ENCODE data around the gene MIOX. TPM values are rescaled to one million over a fixed set of nuclear protein-coding genes. Genes with fewer than 3 reads are reported as not detected.

Gene MIOX
- total RNA-seq, 1 experiment from 2014 or later = not detected

DNA sequence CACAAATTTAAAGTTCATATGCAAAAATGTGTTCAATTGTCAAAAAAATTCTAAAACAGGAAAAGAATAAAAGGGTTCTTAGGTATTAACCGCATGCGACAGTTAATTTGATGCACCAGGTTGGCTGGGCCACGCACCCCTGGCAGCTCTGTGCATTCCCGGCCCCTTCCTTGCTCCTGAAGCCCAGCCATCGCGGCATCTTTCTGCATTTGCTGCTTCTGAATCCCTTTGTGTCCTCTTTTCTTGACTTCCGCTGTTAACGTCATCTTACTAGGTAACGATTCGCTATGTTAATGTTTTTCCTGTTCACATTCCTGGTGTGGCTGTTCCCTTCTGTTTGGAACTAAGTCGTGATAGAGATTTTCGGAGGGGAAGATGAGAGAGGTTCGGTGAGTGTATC, 51.1 kb downstream of the MIOX start:
- no peaks in the 10 kb centered on the region for H3K9me3 ChIP-seq
- DNase-seq = no peak
- no peaks in the 10 kb centered on the region for H3K27me3 ChIP-seq

More for the DNA sequence above, 51.1 kb downstream of the MIOX start:
- Histone ChIP-seq H3K4me3 (no peak overlapping the region), H3K36me3 (no peaks in the 10 kb centered on the region; the same call in 1 of the 2 replicates)

Other genes with a start within 250 kb of the MIOX start
- gene TUBGCP6, start 241.8 kb upstream of the MIOX start, total RNA-seq (2014; rRNA removed; shearing (Covaris generic); ENCODE audit: low replicate concordance) = 11.8 and 17.2 TPM in 2 replicates
- gene HDAC10, start 235.6 kb upstream of the MIOX start, total RNA-seq (2014; rRNA removed; shearing (Covaris generic); ENCODE audit: low replicate concordance) = 8.5 and 21.5 TPM in 2 replicates
- 54.4 and 58.0 TPM in 2 replicates for gene MAPK12, start 225.2 kb upstream of the MIOX start, total RNA-seq (2014; rRNA removed; shearing (Covaris generic); ENCODE audit: low replicate concordance)
- gene MAPK11, start 216.5 kb upstream of the MIOX start, total RNA-seq (2014; rRNA removed; shearing (Covaris generic); ENCODE audit: low replicate concordance) = 15.0 and 27.8 TPM in 2 replicates
- gene PLXNB2, start 179.2 kb upstream of the MIOX start, total RNA-seq (2014; rRNA removed; shearing (Covaris generic); ENCODE audit: low replicate concordance) = 65.6 and 80.7 TPM in 2 replicates
- 0.15 and 0.46 TPM in 2 replicates for gene DENND6B, start 159.8 kb upstream of the MIOX start, total RNA-seq (2014; rRNA removed; shearing (Covaris generic); ENCODE audit: low replicate concordance)
- gene PPP6R2, start 143.5 kb upstream of the MIOX start, total RNA-seq (2014; rRNA removed; shearing (Covaris generic); ENCODE audit: low replicate concordance) = 31.0 and 37.4 TPM in 2 replicates
- 38.7 and 66.1 TPM in 2 replicates for gene SBF1, start 11.8 kb upstream of the MIOX start, total RNA-seq (2014; rRNA removed; shearing (Covaris generic); ENCODE audit: low replicate concordance)
- gene ADM2, start 5.3 kb upstream of the MIOX start, total RNA-seq (2014; rRNA removed; shearing (Covaris generic); ENCODE audit: low replicate concordance) = 2.2 and 6.9 TPM in 2 replicates
- gene LMF2, start 20.8 kb downstream of the MIOX start, total RNA-seq (2014; rRNA removed; shearing (Covaris generic); ENCODE audit: low replicate concordance) = 23.0 and 30.3 TPM in 2 replicates
- 68.0 and 102 TPM in 2 replicates for gene NCAPH2, start 21.4 kb downstream of the MIOX start, total RNA-seq (2014; rRNA removed; shearing (Covaris generic); ENCODE audit: low replicate concordance)
- 1.2 and 3.2 TPM in 2 replicates for gene SCO2, start 38.7 kb downstream of the MIOX start, total RNA-seq (2014; rRNA removed; shearing (Covaris generic); ENCODE audit: low replicate concordance)
- gene TYMP, start 43.2 kb downstream of the MIOX start, total RNA-seq (2014; rRNA removed; shearing (Covaris generic); ENCODE audit: low replicate concordance) = 22.1 and 22.2 TPM in 2 replicates
- gene KLHDC7B, start 59.0 kb downstream of the MIOX start, total RNA-seq (2014; rRNA removed; shearing (Covaris generic); ENCODE audit: low replicate concordance) = not detected in 2 replicates
- gene SYCE3, start 76.1 kb downstream of the MIOX start, total RNA-seq (2014; rRNA removed; shearing (Covaris generic); ENCODE audit: low replicate concordance) = not detected in 2 replicates
- gene CPT1B, start 91.6 kb downstream of the MIOX start, total RNA-seq (2014; rRNA removed; shearing (Covaris generic); ENCODE audit: low replicate concordance) = 4.4 and 9.9 TPM in 2 replicates
- gene CHKB, start 96.0 kb downstream of the MIOX start, total RNA-seq (2014; rRNA removed; shearing (Covaris generic); ENCODE audit: low replicate concordance) = 1.3 and 5.5 TPM in 2 replicates
- gene MAPK8IP2, start 113.9 kb downstream of the MIOX start, total RNA-seq (2014; rRNA removed; shearing (Covaris generic); ENCODE audit: low replicate concordance) = 2.2 TPM in 1 of 2 replicates, not detected in the other
- 9.8 and 16.0 TPM in 2 replicates for gene ARSA, start 141.3 kb downstream of the MIOX start, total RNA-seq (2014; rRNA removed; shearing (Covaris generic); ENCODE audit: low replicate concordance)
- 1.3 and 2.6 TPM in 2 replicates for gene SHANK3, start 186.0 kb downstream of the MIOX start, total RNA-seq (2014; rRNA removed; shearing (Covaris generic); ENCODE audit: low replicate concordance)

Data from MG63 (cell line).